K562 (cell line): ENCODE measurements around the gene INPP5D. TPM values are rescaled to one million over a fixed set of nuclear protein-coding genes. Genes with fewer than 3 reads are reported as not detected.

ENCODE experiments used
- ARID2 ChIP-seq: fragments of 450-650 bp; IDR thresholded peaks from 2 replicates; pipeline ENCODE4 v1.6.1; 2017; ENCODE audit warnings: antibody characterized with exemption, mild to moderate bottlenecking
- DDX20 ChIP-seq: fragments of 450-650 bp; IDR thresholded peaks from 2 replicates; pipeline ENCODE4 v1.6.1; 2016; ENCODE audit warnings: missing genetic modification characterization, low read depth, mild to moderate bottlenecking, missing compliant biosample characterization, moderate library complexity
- ZNF280B ChIP-seq: fragments of 250-450 bp; sonication (Bioruptor Pico); IDR thresholded peaks from 2 replicates; pipeline ENCODE4 v1.5.1; 2021; ENCODE audit warnings: mild to moderate bottlenecking
- ZNF408 ChIP-seq: fragments of 250-450 bp; sonication (Bioruptor Pico); IDR thresholded peaks from 2 replicates; pipeline ENCODE4 v1.4.0; 2020; ENCODE audit warnings: low read depth, mild to moderate bottlenecking, moderate library complexity
- ZNF444 ChIP-seq: fragments of 250-450 bp; sonication (Bioruptor Pico); IDR thresholded peaks from 2 replicates; pipeline ENCODE4 v1.4.0; 2020; ENCODE audit warnings: mild to moderate bottlenecking, moderate library complexity
- ZNF695 ChIP-seq: fragments of 450-650 bp; formaldehyde crosslinking; IDR thresholded peaks from 2 replicates; pipeline ENCODE4 v1.4.0; 2020; ENCODE audit warnings: mild to moderate bottlenecking, moderate library complexity
- ZNF764 ChIP-seq: fragments of 250-450 bp; sonication (Bioruptor Pico); IDR thresholded peaks from 2 replicates; pipeline ENCODE4 v1.4.0; 2020; ENCODE audit warnings: low read depth, mild to moderate bottlenecking, moderate library complexity
- polyA plus RNA-seq, 8 experiments: library from polyadenylated mRNA; depleted of rRNA in 4 of 8; stranded (reverse) in 5 of 8; unstranded in 3 of 8; fragments of >200 nt; fragmentation: Nextera tagmentation in 2 of 8; fragmentation: Illumina TruSeq in 1 of 8; extraction: Ambion mirVana in 2 of 8; extraction: Trizol in 1 of 8; gene quantifications; 2 replicates each; pipeline versions ENCODE4 v1.2.1 to v1.2.3, GENCODE V29; 2011 to 2014; ENCODE audit warnings: inconsistent platforms in 1 of 8, missing spikeins in 1 of 8
- total RNA-seq, 7 experiments: library from RNA; depleted of rRNA in 6 of 7; stranded (reverse); fragments of >200 nt in 6 of 7; fragmentation: Illumina TruSeq in 2 of 7; extraction: Trizol in 2 of 7; gene quantifications; 2 replicates each; pipeline versions ENCODE4 v1.2.1 to v1.2.3, GENCODE V29; 2011 to 2021; ENCODE audit warnings: low replicate concordance in 1 of 7
- TF ChIP-seq, protein P1 (sequence below): fragments of 250-450 bp; sonication (Bioruptor Pico); IDR thresholded peaks from 2 replicates; pipeline ENCODE4 v1.8.0; 2021; ENCODE audit warnings: moderate library complexity, mild to moderate bottlenecking, inconsistent platforms
- TF ChIP-seq, protein P2 (sequence below): fragments of 450-650 bp; IDR thresholded peaks from 2 replicates; pipeline ENCODE4 v1.6.1; 2017; ENCODE audit warnings: antibody characterized with exemption, mild to moderate bottlenecking

INPP5D gene
- total and polyA plus RNA-seq, 9 of the 15 experiments (the other 6 are each of a cell fraction or from before 2014, with no cell fraction given): 0.55 to 6.2 (median 2.2) TPM

DNA sequence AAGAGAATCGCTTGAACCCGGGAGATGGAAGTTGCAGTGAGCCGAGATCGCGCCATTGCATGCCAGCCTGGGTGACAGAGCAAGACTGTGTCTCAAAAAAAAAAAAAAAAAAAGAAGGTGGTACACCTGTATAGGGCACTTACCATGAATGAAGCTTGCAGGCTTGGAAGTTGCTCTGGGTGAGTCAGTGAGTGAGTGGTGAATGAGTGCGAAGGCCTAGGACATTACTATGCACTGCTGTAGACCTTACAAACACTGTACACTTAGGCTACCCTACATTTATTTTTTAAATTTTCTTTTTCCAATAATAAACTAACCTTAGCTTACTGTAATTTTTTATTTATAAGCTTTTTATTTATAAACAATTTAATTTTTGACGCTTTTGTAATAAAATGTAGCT, 113.0 kb downstream of the INPP5D start (continued):
- TF ChIP-seq, protein P1, sequence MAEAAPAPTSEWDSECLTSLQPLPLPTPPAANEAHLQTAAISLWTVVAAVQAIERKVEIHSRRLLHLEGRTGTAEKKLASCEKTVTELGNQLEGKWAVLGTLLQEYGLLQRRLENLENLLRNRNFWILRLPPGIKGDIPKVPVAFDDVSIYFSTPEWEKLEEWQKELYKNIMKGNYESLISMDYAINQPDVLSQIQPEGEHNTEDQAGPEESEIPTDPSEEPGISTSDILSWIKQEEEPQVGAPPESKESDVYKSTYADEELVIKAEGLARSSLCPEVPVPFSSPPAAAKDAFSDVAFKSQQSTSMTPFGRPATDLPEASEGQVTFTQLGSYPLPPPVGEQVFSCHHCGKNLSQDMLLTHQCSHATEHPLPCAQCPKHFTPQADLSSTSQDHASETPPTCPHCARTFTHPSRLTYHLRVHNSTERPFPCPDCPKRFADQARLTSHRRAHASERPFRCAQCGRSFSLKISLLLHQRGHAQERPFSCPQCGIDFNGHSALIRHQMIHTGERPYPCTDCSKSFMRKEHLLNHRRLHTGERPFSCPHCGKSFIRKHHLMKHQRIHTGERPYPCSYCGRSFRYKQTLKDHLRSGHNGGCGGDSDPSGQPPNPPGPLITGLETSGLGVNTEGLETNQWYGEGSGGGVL: no peak
- TF ChIP-seq DDX20 (tag) (no peak), ZNF695 (CRISPR knock-in tag) (no peak), ZNF764 (no peak), ZNF444 (no peak), ARID2 (no peak), ZNF280B (CRISPR knock-in tag) (no peak), ZNF408 (CRISPR knock-in tag) (no peak)
- TF ChIP-seq, protein P2, sequence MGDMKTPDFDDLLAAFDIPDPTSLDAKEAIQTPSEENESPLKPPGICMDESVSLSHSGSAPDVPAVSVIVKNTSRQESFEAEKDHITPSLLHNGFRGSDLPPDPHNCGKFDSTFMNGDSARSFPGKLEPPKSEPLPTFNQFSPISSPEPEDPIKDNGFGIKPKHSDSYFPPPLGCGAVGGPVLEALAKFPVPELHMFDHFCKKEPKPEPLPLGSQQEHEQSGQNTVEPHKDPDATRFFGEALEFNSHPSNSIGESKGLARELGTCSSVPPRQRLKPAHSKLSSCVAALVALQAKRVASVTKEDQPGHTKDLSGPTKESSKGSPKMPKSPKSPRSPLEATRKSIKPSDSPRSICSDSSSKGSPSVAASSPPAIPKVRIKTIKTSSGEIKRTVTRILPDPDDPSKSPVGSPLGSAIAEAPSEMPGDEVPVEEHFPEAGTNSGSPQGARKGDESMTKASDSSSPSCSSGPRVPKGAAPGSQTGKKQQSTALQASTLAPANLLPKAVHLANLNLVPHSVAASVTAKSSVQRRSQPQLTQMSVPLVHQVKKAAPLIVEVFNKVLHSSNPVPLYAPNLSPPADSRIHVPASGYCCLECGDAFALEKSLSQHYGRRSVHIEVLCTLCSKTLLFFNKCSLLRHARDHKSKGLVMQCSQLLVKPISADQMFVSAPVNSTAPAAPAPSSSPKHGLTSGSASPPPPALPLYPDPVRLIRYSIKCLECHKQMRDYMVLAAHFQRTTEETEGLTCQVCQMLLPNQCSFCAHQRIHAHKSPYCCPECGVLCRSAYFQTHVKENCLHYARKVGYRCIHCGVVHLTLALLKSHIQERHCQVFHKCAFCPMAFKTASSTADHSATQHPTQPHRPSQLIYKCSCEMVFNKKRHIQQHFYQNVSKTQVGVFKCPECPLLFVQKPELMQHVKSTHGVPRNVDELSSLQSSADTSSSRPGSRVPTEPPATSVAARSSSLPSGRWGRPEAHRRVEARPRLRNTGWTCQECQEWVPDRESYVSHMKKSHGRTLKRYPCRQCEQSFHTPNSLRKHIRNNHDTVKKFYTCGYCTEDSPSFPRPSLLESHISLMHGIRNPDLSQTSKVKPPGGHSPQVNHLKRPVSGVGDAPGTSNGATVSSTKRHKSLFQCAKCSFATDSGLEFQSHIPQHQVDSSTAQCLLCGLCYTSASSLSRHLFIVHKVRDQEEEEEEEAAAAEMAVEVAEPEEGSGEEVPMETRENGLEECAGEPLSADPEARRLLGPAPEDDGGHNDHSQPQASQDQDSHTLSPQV: no peak
